Naive thymus-derived CD4-positive, alpha-beta T cell (primary cell): Measurements from ENCODE around the gene PTPRK. TPM values are rescaled to one million over a fixed set of nuclear protein-coding genes. Genes with fewer than 3 reads are reported as not detected.
"Not testable (repeated sequence)": the region's sequence is repeated elsewhere in the genome, so short reads cannot be mapped to it uniquely, and the experiment has no call there.

Experiments used
- ATAC-seq: fragments of 150-1000 bp; cut with Tn5 transposase; 2 replicates; pipeline ENCODE4 v1.10.0; 2021; ENCODE audit warnings: mild to moderate bottlenecking, moderate library complexity
- CTCF ChIA-PET: fragments of 350-600 bp; sonication (Branson Sonifier 250); formaldehyde crosslinking; loops from one replicate; lab custom pipeline; 2021; ENCODE audit warnings: antibody characterized with exemption; lab: Charles Lee
- POLR2A ChIA-PET: fragments of 350-600 bp; sonication (Branson Sonifier 250); formaldehyde crosslinking; loops from one replicate; lab custom pipeline; 2021; ENCODE audit warnings: antibody characterized with exemption, inconsistent platforms; lab: Charles Lee
- DNase-seq, 9 donors: peaks; one replicate each; pipeline versions ENCODE4 v3.0.0 to v3.0.0-alpha.2; 2020 to 2022; ENCODE audit warnings: mixed read lengths in 1 of 9
- H3K27ac ChIP-seq: one replicate; pipeline ENCODE4 v1.7.0; 2013; ENCODE audit warnings: mild to moderate bottlenecking, low read depth, low read length, moderate library complexity
- H3K27me3 ChIP-seq, 2 donors: one replicate each; pipeline ENCODE4 v1.7.0; 2013; ENCODE audit warnings: low read length in 2 of 2, mild to moderate bottlenecking in 2 of 2, moderate library complexity in 2 of 2; ENCODE audit not compliant: control insufficient read depth in 2 of 2, insufficient read depth in 2 of 2
- H3K36me3 ChIP-seq, 3 experiments: 1 replicate in 2 of 3; 2 replicates in 1 of 3; pipeline ENCODE4 v1.7.0; 2013; ENCODE audit warnings: low read length in 3 of 3, mild to moderate bottlenecking in 3 of 3, moderate library complexity in 1 of 3; ENCODE audit not compliant: insufficient read depth in 3 of 3, control insufficient read depth in 2 of 3
- H3K4me1 ChIP-seq, 2 donors: one replicate each; pipeline ENCODE4 v1.7.0; 2013; ENCODE audit warnings: low read length in 2 of 2, mild to moderate bottlenecking in 2 of 2, moderate library complexity in 1 of 2; ENCODE audit not compliant: control insufficient read depth in 2 of 2, insufficient read depth in 2 of 2
- H3K4me3 ChIP-seq: 2 replicates; pipeline ENCODE4 v1.7.0; 2013; ENCODE audit warnings: mild to moderate bottlenecking, low read length
- H3K9me3 ChIP-seq, 3 experiments: 1 replicate in 2 of 3; 2 replicates in 1 of 3; pipeline ENCODE4 v1.7.0; 2013; ENCODE audit warnings: low read length in 3 of 3; ENCODE audit not compliant: control insufficient read depth in 2 of 3
- H3K27ac Mint-ChIP-seq, 9 donors: one replicate each; pipeline ENCODE4 v1.8.0; 2020 to 2022; ENCODE audit warnings: mixed read lengths in 9 of 9, mild to moderate bottlenecking in 8 of 9, moderate library complexity in 5 of 9, inconsistent platforms in 2 of 9
- H3K27me3 Mint-ChIP-seq, 5 donors: one replicate each; pipeline ENCODE4 v1.8.0; 2021 to 2022; ENCODE audit warnings: mixed read lengths in 5 of 5, mild to moderate bottlenecking in 1 of 5
- H3K36me3 Mint-ChIP-seq, 5 donors: one replicate each; pipeline ENCODE4 v1.8.0; 2020 to 2022; ENCODE audit warnings: mixed read lengths in 5 of 5, mild to moderate bottlenecking in 3 of 5, inconsistent platforms in 1 of 5
- H3K4me1 Mint-ChIP-seq, 7 donors: one replicate each; pipeline ENCODE4 v1.8.0; 2020 to 2022; ENCODE audit warnings: mixed read lengths in 7 of 7, mild to moderate bottlenecking in 3 of 7, inconsistent platforms in 1 of 7
- H3K4me3 Mint-ChIP-seq, 10 donors: one replicate each; pipeline ENCODE4 v1.8.0; 2020 to 2022; ENCODE audit warnings: mild to moderate bottlenecking in 10 of 10, mixed read lengths in 10 of 10, moderate library complexity in 6 of 10, inconsistent platforms in 2 of 10
- H3K9me3 Mint-ChIP-seq, 11 donors: one replicate each; pipeline ENCODE4 v1.8.0; 2020 to 2022; ENCODE audit warnings: mixed read lengths in 11 of 11, mild to moderate bottlenecking in 4 of 11, inconsistent platforms in 1 of 11, moderate library complexity in 1 of 11
- intact Hi-C, 2 donors: fragments of 100-400 bp; cut with micrococcal nuclease; formaldehyde crosslinking; loops; one replicate each; pipeline ENCODE4 v1.15.1; 2023
- polyA plus RNA-seq, 2 donors: library from polyadenylated mRNA; unstranded; fragments of 300-500 nt; fragmentation: Illumina TruSeq; gene quantifications; one replicate each; pipeline ENCODE4 v1.2.3, GENCODE V29; 2021
- total RNA-seq, 6 experiments: library from RNA in 5 of 6; stranded (reverse) in 5 of 6; gene quantifications; 1 replicate in 5 of 6; 2 replicates in 1 of 6; pipeline ENCODE4 v1.2.3 and lab custom pipeline; 2021 to 2026

The PTPRK gene
- total and polyA plus RNA-seq, 7 experiments from 2014 or later: 1.3 to 6.5 (median 2.3) TPM

- Histone ChIP-seq H3K27ac (no peak overlapping the region), H3K4me1 (no peaks in the 10 kb centered on the region), H3K27me3 (no peaks in the 10 kb centered on the region), H3K36me3 (no peaks in the 10 kb centered on the region), H3K4me3 (no peak overlapping the region), H3K9me3 (no peaks in the 10 kb centered on the region)
- intact Hi-C loops: no loop called here
- Mint-ChIP-seq H3K27me3 (peaks cover 0 to 13% (median 5%) of the 10 kb centered on the region in 5 donors), H3K4me3 (no peak overlapping the region), H3K27ac (no peak overlapping the region), H3K36me3 (no peaks in the 10 kb centered on the region), H3K9me3 (no peaks in the 10 kb centered on the region), H3K4me1 (no peaks in the 10 kb centered on the region)
- CTCF ChIA-PET: interaction anchor here (0.7 kb wide), 1 partner anchor 1145 kb away, joined by 3 read pairs; no protein-coding TSS in a partner anchor
- DNase-seq: no peak
- ATAC-seq: no peak
- POLR2A ChIA-PET: no interaction called here
Observed at GRCh38 chr6:128443553-128443952, 76.8 kb downstream of the PTPRK start.

GRCh38 chr6:128439627-128440026 is 80.8 kb downstream of the PTPRK start:
- Mint-ChIP-seq H3K4me1 (no peaks in the 10 kb centered on the region), H3K27ac (no peak overlapping the region), H3K9me3 (peaks cover 0 to 7% (median 2%) of the 10 kb centered on the region in 11 donors), H3K27me3 (peaks cover 0 to 13% (median 5%) of the 10 kb centered on the region in 5 donors), H3K4me3 (no peak overlapping the region), H3K36me3 (no peaks in the 10 kb centered on the region)
- DNase-seq (no peak), ATAC-seq (no peak)
- Histone ChIP-seq H3K27ac (no peak overlapping the region), H3K4me1 (no peaks in the 10 kb centered on the region), H3K9me3 (peaks cover 0 to 4% (median 0%) of the 10 kb centered on the region in 3 experiments), H3K36me3 (no peaks in the 10 kb centered on the region), H3K27me3 (no peaks in the 10 kb centered on the region), H3K4me3 (no peak overlapping the region)
- ChIA-PET CTCF (no interaction called here), POLR2A (no interaction called here)
- intact Hi-C loops: no loop called here

- Mint-ChIP-seq H3K36me3 (no peaks in the 10 kb centered on the region), H3K4me1 (no peaks in the 10 kb centered on the region), H3K4me3 (no peak overlapping the region), H3K9me3 (peaks cover 0 to 12% (median 5%) of the 10 kb centered on the region in 11 donors), H3K27ac (no peak overlapping the region), H3K27me3 (peaks cover 0 to 8% (median 5%) of the 10 kb centered on the region in 5 donors)
- ChIA-PET CTCF (no interaction called here), POLR2A (no interaction called here)
- Histone ChIP-seq H3K27me3 (no peaks in the 10 kb centered on the region), H3K27ac (no peak overlapping the region), H3K4me1 (no peaks in the 10 kb centered on the region), H3K9me3 (peaks cover 0 to 4% (median 0%) of the 10 kb centered on the region in 3 experiments), H3K36me3 (no peaks in the 10 kb centered on the region), H3K4me3 (no peak overlapping the region)
- no peak for ATAC-seq
- intact Hi-C loops: no loop called here
- DNase-seq: no peak
Observed at GRCh38 chr6:128438393-128438792, 82.0 kb downstream of the PTPRK start.

- POLR2A ChIA-PET: no interaction called here
- DNase-seq: no peak
- H3K9me3 ChIP-seq: peaks cover 0 to 4% (median 0%) of the 10 kb centered on the region in 3 experiments
- peaks cover 0 to 12% (median 5%) of the 10 kb centered on the region in 11 donors for H3K9me3 Mint-ChIP-seq
- CTCF ChIA-PET: no interaction called here
- no peak overlapping the region for H3K27ac Mint-ChIP-seq
- H3K4me3 Mint-ChIP-seq: no peak overlapping the region
- ATAC-seq: no peak
- H3K4me1 Mint-ChIP-seq: no peaks in the 10 kb centered on the region
- no peak overlapping the region for H3K4me3 ChIP-seq
- H3K27ac ChIP-seq: no peak overlapping the region
- no peaks in the 10 kb centered on the region for H3K27me3 ChIP-seq
- no peaks in the 10 kb centered on the region for H3K4me1 ChIP-seq
- intact Hi-C loops: no loop called here
- peaks cover 0 to 8% (median 5%) of the 10 kb centered on the region in 5 donors for H3K27me3 Mint-ChIP-seq
- no peaks in the 10 kb centered on the region for H3K36me3 ChIP-seq
- H3K36me3 Mint-ChIP-seq: no peaks in the 10 kb centered on the region
Observed at GRCh38 chr6:128437685-128438084, 82.7 kb downstream of the PTPRK start.

GRCh38 chr6:128434752-128435151 is 85.6 kb downstream of the PTPRK start:
- peaks cover 0 to 12% (median 5%) of the 10 kb centered on the region in 11 donors for H3K9me3 Mint-ChIP-seq
- POLR2A ChIA-PET, H3K4me3 Mint-ChIP-seq, H3K9me3 ChIP-seq, H3K4me1 ChIP-seq, H3K27me3 ChIP-seq, ATAC-seq, DNase-seq, H3K4me1 Mint-ChIP-seq, H3K27me3 Mint-ChIP-seq, H3K36me3 Mint-ChIP-seq, H3K27ac ChIP-seq, H3K36me3 ChIP-seq, intact Hi-C loops, CTCF ChIA-PET, H3K4me3 ChIP-seq: not testable (repeated sequence)
- peak overlapping the region in 2 of 9 donors; percentile 28 to 42 for H3K27ac Mint-ChIP-seq

GRCh38 chr6:128432394-128432793 is 88.0 kb downstream of the PTPRK start:
- Mint-ChIP-seq H3K4me1 (no peaks in the 10 kb centered on the region), H3K4me3 (no peak overlapping the region), H3K36me3 (no peaks in the 10 kb centered on the region), H3K9me3 (peaks cover 0 to 12% (median 5%) of the 10 kb centered on the region in 11 donors), H3K27ac (no peak overlapping the region), H3K27me3 (no peaks in the 10 kb centered on the region)
- H3K9me3 ChIP-seq: peaks cover 0 to 4% (median 0%) of the 10 kb centered on the region in 3 experiments
- no peaks in the 10 kb centered on the region for H3K4me1 ChIP-seq
- ATAC-seq (no peak), DNase-seq (no peak)
- CTCF ChIA-PET: no interaction called here
- H3K27me3 ChIP-seq: no peaks in the 10 kb centered on the region
- intact Hi-C loops: no loop called here
- H3K36me3 ChIP-seq: no peaks in the 10 kb centered on the region
- no peak overlapping the region for H3K27ac ChIP-seq
- H3K4me3 ChIP-seq: no peak overlapping the region
- POLR2A ChIA-PET: no interaction called here

- Histone ChIP-seq H3K27me3 (no peaks in the 10 kb centered on the region), H3K9me3 (no peaks in the 10 kb centered on the region), H3K27ac (no peak overlapping the region), H3K4me3 (no peak overlapping the region), H3K36me3 (no peaks in the 10 kb centered on the region), H3K4me1 (no peaks in the 10 kb centered on the region)
- CTCF ChIA-PET: no interaction called here
- POLR2A ChIA-PET: no interaction called here
- intact Hi-C loops: no loop called here
- DNase-seq: no peak
- Mint-ChIP-seq H3K27ac (no peak overlapping the region), H3K4me3 (no peak overlapping the region), H3K27me3 (no peaks in the 10 kb centered on the region), H3K9me3 (no peaks in the 10 kb centered on the region), H3K36me3 (no peaks in the 10 kb centered on the region), H3K4me1 (no peaks in the 10 kb centered on the region)
- ATAC-seq: no peak
Observed at GRCh38 chr6:128427139-128427538, 93.3 kb downstream of the PTPRK start.
